ENCODE measurements around the gene TAX1BP3.
"Not testable (repeated sequence)": the region's sequence is repeated elsewhere in the genome, so short reads cannot be mapped to it uniquely, and the experiment has no call there.

Gene TAX1BP3, protein sequence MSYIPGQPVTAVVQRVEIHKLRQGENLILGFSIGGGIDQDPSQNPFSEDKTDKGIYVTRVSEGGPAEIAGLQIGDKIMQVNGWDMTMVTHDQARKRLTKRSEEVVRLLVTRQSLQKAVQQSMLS

DNA sequence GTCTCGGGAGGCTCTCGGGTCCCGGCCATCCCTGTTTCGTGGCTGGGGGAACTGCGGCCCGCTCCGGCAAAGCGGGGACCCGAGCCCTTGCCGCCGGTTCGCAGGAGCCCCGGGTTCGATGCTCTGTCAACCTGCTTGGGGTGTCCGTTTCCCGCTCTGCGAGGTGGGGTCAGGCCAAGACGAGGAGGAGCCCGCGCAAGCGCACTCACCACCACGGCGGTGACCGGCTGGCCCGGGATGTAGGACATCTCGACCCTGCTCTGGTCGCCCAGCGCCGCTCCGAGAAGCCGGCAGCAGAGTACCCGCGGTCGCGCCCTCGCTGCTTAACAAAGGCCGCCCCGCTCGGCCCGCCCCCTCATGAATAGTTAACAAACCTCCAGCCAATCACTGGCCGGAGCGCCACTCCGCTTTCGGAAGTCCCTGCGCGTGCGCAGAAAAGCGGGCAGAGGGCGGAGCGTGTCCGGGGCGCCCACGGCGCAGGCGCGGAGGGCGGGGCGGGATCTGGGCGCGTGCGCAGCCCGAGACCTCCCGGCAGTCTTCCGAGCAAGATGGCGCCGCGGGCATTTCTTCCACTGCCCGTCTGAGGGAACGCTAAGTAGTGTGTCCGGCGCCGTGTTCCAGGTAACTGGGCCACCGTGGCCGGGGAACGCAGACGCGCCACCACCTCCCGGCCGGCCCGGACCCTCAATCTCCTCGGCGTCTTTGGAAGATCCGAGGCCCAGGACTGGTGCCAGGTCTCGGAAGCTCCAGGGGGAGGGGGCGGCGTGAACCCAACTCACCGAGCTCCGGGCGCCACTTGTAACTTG, at the start of gene TAX1BP3, which contains the start of gene EMC6:
TAX1BP3 (minus strand) TSS at position 300 of the 806 bp plus-strand sequence; CDS start at position 248, 52 bp downstream.
EMC6 (plus strand) TSS at position 534 of the 806 bp plus-strand sequence. CDS start 335 bp downstream, outside the sequence.
- DNase-seq: peak; percentile 98 to 100

GRCh38 chr17:3715296-3715695, 46.9 kb upstream of the TAX1BP3 start:
- DNase-seq: no peak

- DNase-seq: no peak
Observed at GRCh38 chr17:3712811-3713463, 44.6 kb upstream of the TAX1BP3 start.

- DNase-seq: peak; percentile 80 to 84
Observed at GRCh38 chr17:3710951-3711383, 42.6 kb upstream of the TAX1BP3 start.

DNA sequence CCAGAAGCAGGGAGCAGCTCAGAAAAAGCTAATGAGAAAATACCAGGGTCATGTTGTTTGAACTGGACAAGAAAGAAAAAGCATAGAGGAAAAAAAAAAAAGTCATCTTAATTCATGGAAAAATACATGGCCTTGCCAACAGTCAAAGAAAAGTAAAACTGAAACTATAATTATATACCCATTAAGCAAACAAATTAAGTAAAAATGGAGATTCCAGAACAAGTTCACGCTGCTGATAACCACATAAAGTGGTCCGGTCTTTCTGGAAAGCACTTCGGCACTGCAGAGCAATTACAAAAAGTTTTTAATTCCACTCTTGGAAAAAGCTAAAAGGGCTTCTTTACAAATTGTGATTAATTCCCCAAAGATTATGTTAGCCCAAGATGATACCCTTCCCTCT, 40.0 kb upstream of the TAX1BP3 start:
- DNase-seq: peak; percentile 20 to 34

GRCh38 chr17:3705718-3705984, 37.3 kb upstream of the TAX1BP3 start:
- not testable (repeated sequence) for DNase-seq

DNA sequence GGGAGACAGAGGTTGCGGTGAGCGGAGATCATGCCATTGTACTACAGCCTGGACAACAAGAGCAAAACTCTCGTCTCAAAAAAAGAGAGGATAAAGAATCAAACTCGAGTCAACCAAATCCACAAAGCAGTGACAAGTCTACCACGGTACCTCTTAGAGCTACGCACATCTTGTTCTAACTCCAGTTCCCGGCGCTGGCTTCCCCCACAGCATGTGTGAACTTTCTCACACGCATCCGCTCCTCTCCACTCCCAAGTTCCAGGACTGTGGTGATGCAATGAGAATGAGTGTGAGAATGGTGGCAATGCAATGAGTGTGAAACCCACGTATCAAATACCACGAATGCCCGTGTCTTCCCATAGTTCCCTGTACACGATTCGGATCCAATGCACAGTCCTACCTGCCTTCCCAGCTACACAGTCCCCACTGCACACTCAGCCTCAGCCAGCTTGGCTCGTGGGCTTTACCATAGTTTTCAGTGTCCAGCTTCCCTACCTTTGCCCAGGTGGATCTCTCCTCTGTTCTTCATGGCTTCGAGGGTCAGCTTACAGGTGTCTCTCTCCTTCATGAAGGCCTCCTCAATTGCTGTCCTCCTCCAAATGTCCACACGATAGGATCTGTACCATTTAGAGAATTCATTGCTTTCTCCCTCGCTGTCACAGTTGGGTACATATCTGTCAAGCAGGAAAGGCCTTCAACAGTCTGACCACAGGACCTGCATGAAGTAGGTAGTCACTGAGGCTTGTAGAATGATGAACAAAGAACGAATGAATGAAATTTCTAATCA, 36.7 kb upstream of the TAX1BP3 start:
- no peak for DNase-seq

DNA sequence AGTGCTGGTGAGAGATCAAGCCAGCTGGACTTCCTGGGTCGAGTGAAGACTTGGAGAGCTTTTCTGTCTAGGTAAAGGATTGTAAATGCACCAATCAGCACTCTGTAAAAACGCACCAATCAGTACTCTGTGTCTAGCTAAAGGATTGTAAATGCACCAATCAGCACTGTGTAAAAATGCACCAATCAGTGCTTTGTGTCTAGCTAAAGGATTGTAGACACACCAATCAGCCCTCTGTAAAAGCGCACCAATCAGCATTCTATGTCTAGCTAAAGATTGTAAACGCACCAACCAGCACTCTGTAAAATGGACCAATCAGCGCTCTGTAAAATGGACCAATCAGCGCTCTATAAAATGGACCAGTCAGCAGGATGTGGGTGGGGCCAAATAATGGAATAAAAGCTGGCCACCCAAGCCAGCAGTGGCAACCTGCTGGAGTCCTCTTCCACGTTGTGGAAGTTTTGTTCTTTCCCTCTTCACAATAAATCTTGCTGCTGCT, 33.7 kb upstream of the TAX1BP3 start:
- not testable (repeated sequence) for DNase-seq

GRCh38 chr17:3699951-3700350, 31.6 kb upstream of the TAX1BP3 start:
- no peak for DNase-seq

- no peak for DNase-seq
Observed at GRCh38 chr17:3698139-3698538, 29.8 kb upstream of the TAX1BP3 start.

- no peak for DNase-seq
Observed at GRCh38 chr17:3697103-3697476, 28.7 kb upstream of the TAX1BP3 start.

- peak in 1 of 2 donors; percentile 28 for DNase-seq
Observed at GRCh38 chr17:3695723-3696411, 27.5 kb upstream of the TAX1BP3 start, which contains the start of gene P2RX5. TSS of gene P2RX5 (minus strand) at chr17:3696155. CDS start at chr17:3696005, 150 bp downstream.

DNA sequence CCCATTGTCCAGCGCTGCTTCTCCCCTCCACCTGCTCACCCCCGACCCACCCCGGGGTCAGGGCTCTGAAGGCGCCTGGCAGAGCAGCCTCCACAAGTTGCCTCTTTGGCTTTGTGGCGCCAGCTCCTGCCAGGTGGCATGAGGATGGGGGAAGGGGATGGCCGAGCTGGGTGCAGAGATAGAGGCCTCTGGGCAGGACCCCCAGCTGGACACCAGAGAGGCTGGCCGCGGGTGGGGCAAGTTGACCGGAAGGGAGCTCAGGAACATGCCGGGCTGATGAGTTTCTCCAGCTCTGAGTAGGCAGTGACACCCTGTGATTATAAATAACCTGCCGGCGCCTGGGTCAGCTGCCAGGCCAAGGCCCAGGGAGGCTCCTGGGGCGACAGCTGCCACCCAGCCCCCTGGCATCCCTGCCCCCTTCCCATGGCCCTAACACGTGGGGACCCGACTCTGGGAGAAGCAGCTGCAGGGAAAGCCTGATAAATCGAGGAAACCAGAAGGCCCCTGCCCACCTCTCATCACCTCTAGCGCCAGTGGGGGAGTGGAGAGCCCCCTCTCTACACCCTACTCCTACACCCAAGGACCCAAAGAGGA, 26.8 kb upstream of the TAX1BP3 start:
- no peak for DNase-seq

- no peak for DNase-seq
Observed at GRCh38 chr17:3693829-3694231, 25.5 kb upstream of the TAX1BP3 start.

- DNase-seq: no peak
Observed at GRCh38 chr17:3693141-3693540, 24.8 kb upstream of the TAX1BP3 start.

GRCh38 chr17:3692346-3692745, 24.0 kb upstream of the TAX1BP3 start:
- DNase-seq: no peak

GRCh38 chr17:3691617-3692067, 23.3 kb upstream of the TAX1BP3 start:
- no peak for DNase-seq

DNA sequence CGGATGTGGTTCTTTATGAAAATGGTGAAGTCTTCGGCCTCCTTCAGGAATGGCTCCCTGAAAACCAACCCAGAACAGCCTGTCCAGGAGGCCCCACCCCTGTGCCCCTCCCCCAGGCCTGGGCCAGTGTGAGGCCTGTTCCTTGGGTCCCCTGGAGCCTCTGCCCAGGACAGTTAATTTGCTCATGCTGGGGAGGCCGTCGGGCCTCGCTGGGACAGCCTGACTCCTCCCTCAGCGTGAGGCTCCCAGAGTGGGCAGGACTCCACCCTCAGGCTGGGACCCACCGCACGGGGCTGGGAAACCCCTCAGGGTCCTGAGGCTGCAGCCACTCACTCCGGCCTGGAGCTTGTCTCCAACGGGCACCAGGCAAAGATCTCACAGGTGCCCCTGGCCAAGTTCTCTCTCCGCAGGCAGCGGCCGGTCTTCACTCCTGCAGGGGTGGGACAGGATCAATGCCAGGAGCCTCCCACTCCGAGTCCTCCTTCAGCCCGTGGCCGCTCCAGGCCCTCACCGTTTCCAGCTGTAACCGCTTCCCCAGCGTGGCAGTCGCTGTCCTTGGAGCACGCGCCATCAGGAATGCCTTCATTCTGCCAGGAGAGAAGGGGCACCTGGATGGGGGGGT, 21.8 kb upstream of the TAX1BP3 start:
- no peak for DNase-seq

DNA sequence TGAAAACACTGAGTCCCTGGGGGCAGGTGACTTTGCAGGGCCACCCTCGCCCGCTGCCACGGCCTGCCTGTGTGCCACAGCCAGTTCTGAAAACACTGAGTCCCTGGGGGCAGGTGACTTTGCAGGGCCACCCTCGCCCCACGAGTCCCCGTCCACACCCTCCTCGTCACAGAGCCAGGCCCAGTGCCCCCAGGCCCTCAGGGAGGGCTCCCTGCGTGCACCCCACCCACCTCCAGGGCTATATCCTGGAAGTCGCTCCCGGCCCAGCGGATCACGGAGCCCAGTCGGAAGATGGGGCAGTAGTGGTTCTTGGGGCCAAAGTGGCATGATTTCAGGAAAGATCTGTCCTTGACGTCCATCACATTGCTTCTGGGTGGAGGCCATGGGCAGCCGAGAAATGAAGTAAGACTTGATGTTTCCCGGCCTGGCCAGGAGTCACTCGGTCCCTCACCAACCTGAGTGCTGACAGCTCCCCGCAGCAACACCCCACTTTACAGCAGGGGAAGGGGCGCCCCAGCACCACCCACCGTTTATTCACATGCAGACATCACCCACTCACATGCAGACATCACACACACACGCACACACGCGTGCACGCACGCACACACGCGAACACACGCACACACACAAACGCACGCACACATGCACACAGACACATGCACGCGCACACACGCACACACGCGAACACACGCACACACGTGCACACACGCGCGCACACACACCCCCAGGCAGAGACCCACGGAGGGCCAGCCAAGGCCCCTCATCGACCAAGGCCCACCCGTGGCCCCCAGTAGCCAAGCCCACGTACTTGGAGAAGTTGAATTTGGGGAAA, 21.1 kb upstream of the TAX1BP3 start:
- DNase-seq: no peak

- DNase-seq: no peak
Observed at GRCh38 chr17:3688852-3689261, 20.5 kb upstream of the TAX1BP3 start.
